BJ (cell line): Measurements from ENCODE around the gene GPX7. TPM values are rescaled to one million over a fixed set of nuclear protein-coding genes. Genes with fewer than 3 reads are reported as not detected.

Experiments used
- CTCF ChIA-PET: fragments of 350-600 bp; formaldehyde crosslinking; extraction: SDS; loops from one replicate; lab custom pipeline; 2021; ENCODE audit warnings: antibody characterized with exemption, inconsistent platforms; lab: Yijun Ruan, JAX
- POLR2A ChIA-PET: fragments of 300-600 bp; sonication (Branson Sonifier 250); formaldehyde crosslinking; extraction: SDS; loops from one replicate; lab custom pipeline; 2021; ENCODE audit warnings: antibody characterized with exemption; lab: Charles Lee
- DNase-seq: peaks from one replicate; pipeline ENCODE4 v3.0.0-alpha.2; 2011; ENCODE audit warnings: low read depth
- H3K27me3 ChIP-seq: 2 replicates; pipeline ENCODE4 v1.6.0; 2011; ENCODE audit warnings: low read length; ENCODE audit not compliant: control insufficient read depth, insufficient read depth
- H3K36me3 ChIP-seq: 2 replicates; pipeline ENCODE4 v1.5.1; 2011; ENCODE audit warnings: low read length; ENCODE audit not compliant: control insufficient read depth, insufficient read depth
- H3K4me3 ChIP-seq: 2 replicates; pipeline ENCODE4 v1.5.1; 2011; ENCODE audit warnings: low read depth, mild to moderate bottlenecking, control low read depth, low read length
- polyA plus RNA-seq: library from polyadenylated mRNA; depleted of rRNA; stranded (reverse); fragments of >200 nt; gene quantifications from 2 replicates; pipeline ENCODE4 v1.2.3, GENCODE V29; 2011
- TF ChIP-seq, protein P1 (sequence below): IDR thresholded peaks from 2 replicates; pipeline ENCODE4 v1.5.1; 2011; ENCODE audit warnings: low read depth, mild to moderate bottlenecking, control low read depth, inconsistent platforms, low read length, moderate library complexity; ENCODE audit not compliant: insufficient read depth

GPX7 gene
- polyA plus RNA-seq, 1 experiment, result 40.6 TPM

DNA sequence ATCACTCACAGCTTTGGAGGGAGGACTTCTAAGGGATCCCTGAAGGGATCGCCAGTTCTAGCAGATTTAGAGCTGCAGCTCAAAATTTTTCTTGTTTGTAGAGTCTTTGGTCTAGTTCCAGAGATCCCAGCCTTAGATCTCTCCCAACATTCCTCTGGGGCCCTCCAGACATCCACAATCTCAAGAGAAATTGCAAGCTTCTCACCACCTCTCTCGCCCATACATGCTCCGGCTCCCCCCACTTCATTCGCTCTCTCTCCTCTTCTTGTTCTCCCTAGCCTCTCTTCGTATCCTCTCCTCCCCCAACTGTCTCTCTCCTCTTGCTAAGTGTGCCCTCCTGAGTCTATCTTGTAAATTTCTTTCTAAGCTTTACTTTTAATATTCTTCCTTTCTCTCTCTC is 34.2 kb upstream of the GPX7 start:
- Histone ChIP-seq H3K27me3 (0 out of 2 replicates have a peak, but pooled peaks cover 2% of the 10 kb centered on the region), H3K36me3 (no peaks in the 10 kb centered on the region), H3K4me3 (no peak overlapping the region)
- ChIA-PET POLR2A (no interaction called here), CTCF (interaction anchor here (1.3 kb wide), 1 partner anchor 14 kb away, joined by 3 read pairs; no protein-coding TSS in a partner anchor)
- DNase-seq, result no peak
- TF ChIP-seq, protein P1, sequence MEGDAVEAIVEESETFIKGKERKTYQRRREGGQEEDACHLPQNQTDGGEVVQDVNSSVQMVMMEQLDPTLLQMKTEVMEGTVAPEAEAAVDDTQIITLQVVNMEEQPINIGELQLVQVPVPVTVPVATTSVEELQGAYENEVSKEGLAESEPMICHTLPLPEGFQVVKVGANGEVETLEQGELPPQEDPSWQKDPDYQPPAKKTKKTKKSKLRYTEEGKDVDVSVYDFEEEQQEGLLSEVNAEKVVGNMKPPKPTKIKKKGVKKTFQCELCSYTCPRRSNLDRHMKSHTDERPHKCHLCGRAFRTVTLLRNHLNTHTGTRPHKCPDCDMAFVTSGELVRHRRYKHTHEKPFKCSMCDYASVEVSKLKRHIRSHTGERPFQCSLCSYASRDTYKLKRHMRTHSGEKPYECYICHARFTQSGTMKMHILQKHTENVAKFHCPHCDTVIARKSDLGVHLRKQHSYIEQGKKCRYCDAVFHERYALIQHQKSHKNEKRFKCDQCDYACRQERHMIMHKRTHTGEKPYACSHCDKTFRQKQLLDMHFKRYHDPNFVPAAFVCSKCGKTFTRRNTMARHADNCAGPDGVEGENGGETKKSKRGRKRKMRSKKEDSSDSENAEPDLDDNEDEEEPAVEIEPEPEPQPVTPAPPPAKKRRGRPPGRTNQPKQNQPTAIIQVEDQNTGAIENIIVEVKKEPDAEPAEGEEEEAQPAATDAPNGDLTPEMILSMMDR, result no peak

GRCh38 chr1:52569449-52570210 is 32.5 kb upstream of the GPX7 start:
- Histone ChIP-seq H3K36me3 (no peaks in the 10 kb centered on the region), H3K4me3 (no peak overlapping the region), H3K27me3 (0 out of 2 replicates have a peak, but pooled peaks cover 2% of the 10 kb centered on the region)
- TF ChIP-seq, protein P1, result no peak
- ChIA-PET POLR2A (no interaction called here), CTCF (no interaction called here)
- no peak for DNase-seq

DNA sequence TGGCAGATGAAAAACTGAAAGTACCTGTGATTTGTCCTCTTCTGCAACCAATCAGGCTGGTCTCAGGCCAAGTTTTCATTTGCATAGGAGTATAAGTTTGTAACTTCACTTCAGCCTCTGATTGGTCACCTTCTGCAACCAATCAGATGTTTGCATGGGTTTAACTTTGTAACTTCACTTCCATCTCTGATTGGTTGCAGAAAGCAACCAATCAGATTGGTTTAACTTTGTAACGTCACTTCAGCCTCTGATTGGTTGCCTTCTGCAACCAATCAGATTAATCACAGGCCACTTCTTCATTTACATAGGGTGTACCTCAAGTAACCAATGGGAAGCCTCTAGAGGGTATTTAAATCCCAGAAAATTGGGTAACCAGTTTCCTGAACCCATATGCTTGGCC is 30.4 kb upstream of the GPX7 start:
- 0 out of 2 replicates have a peak, but pooled peaks cover 2% of the 10 kb centered on the region for H3K27me3 ChIP-seq
- TF ChIP-seq, protein P1, result no peak
- H3K36me3 ChIP-seq, result no peaks in the 10 kb centered on the region
- H3K4me3 ChIP-seq, result no peak overlapping the region
- CTCF ChIA-PET, result no interaction called here
- DNase-seq, result no peak
- POLR2A ChIA-PET, result no interaction called here

- Histone ChIP-seq H3K36me3 (no peaks in the 10 kb centered on the region), H3K4me3 (no peak overlapping the region), H3K27me3 (0 out of 2 replicates have a peak, but pooled peaks cover 2% of the 10 kb centered on the region)
- no peak for DNase-seq
- ChIA-PET POLR2A (no interaction called here), CTCF (no interaction called here)
- TF ChIP-seq, protein P1, result no peak
Observed at GRCh38 chr1:52572387-52572786, 29.8 kb upstream of the GPX7 start.

DNA sequence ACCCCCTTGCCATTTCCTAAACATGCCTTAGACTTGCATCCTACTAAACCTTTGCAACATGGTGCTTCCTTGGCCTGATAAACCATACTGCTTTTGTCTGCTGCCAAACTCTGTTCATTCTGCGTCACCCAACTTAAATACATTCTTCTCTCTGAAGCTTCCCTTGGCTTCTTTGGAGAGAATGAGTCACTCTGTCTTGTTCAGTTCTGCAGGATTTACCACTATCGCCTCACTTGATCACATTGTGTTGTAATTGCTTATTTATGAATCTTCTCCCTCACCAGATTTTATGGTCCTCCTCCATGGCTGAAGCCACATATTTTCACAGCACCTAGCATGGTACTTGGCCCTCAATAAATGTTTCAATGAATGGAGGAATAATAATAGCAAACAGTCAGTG is 27.6 kb upstream of the GPX7 start:
- peak; percentile 79 for DNase-seq
- ChIA-PET CTCF (no interaction called here), POLR2A (no interaction called here)
- Histone ChIP-seq H3K4me3 (no peak overlapping the region), H3K36me3 (no peaks in the 10 kb centered on the region), H3K27me3 (no peaks in the 10 kb centered on the region)
- TF ChIP-seq, protein P1, result no peak
